Cardiac fibroblast (primary cell): Measurements from ENCODE around the gene LHB.

Source experiments
- DNase-seq, 2 donors: peaks; one replicate each; pipeline versions ENCODE4 v3.0.0 to v3.0.0-alpha.2; 2010; ENCODE audit warnings: low read depth in 2 of 2
- H3K4me3 ChIP-seq, 2 donors: replicated peaks in 1 of 2; 1 replicate in 1 of 2; 2 replicates in 1 of 2; pipeline ENCODE4 v1.5.1; 2011; ENCODE audit warnings: low read depth in 2 of 2, low read length in 2 of 2, mild to moderate bottlenecking in 2 of 2, moderate library complexity in 1 of 2
- TF ChIP-seq, protein P1 (sequence below): IDR thresholded peaks from one replicate; pipeline ENCODE4 v1.5.1; 2011; ENCODE audit warnings: low read depth, mild to moderate bottlenecking, low read length, inconsistent platforms

Gene LHB

DNA sequence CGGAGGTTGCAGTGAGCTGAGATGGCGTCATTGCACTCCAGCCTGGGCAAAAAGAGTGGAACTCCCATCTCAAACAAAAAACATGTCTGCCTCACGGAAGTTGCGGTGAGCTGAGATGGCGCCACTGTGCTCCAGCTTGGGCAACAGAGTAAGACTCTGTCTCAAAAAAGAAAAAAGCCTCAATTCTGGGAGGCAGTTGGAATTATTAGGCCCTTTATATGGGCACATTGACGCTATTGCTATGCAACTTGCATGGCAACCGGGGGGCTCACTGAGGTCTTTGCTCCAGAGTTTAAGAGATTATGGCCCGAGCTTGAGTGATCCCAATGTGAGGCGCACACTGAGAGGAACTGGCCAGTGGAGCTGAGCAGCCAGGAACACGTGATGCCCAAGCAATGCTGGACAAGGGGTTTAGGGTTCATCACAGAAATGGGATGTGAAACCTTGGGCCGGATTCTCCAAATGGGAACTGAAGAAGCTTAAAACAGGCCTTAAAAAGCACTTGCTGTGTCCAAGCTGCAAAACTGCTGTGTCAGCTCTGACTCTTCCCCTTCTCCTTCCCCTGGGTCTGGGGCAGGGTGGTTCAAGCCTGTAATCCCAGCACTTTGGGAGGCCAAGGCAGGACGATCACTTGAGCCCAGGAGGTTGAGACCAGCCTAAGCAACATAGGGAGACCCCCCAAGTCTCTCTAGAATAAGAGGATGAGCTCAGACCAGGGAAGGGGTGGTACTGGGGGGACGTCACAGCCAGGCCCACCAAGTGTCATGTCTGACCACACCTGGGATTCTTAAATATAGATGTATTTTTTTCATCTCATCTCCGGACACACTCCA, 49.3 kb downstream of the LHB start:
- DNase-seq: peak; percentile 73 to 92
- TF ChIP-seq, protein P1, sequence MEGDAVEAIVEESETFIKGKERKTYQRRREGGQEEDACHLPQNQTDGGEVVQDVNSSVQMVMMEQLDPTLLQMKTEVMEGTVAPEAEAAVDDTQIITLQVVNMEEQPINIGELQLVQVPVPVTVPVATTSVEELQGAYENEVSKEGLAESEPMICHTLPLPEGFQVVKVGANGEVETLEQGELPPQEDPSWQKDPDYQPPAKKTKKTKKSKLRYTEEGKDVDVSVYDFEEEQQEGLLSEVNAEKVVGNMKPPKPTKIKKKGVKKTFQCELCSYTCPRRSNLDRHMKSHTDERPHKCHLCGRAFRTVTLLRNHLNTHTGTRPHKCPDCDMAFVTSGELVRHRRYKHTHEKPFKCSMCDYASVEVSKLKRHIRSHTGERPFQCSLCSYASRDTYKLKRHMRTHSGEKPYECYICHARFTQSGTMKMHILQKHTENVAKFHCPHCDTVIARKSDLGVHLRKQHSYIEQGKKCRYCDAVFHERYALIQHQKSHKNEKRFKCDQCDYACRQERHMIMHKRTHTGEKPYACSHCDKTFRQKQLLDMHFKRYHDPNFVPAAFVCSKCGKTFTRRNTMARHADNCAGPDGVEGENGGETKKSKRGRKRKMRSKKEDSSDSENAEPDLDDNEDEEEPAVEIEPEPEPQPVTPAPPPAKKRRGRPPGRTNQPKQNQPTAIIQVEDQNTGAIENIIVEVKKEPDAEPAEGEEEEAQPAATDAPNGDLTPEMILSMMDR: no peak
- peak overlapping the region; percentile 90 to 95 for H3K4me3 ChIP-seq

DNA sequence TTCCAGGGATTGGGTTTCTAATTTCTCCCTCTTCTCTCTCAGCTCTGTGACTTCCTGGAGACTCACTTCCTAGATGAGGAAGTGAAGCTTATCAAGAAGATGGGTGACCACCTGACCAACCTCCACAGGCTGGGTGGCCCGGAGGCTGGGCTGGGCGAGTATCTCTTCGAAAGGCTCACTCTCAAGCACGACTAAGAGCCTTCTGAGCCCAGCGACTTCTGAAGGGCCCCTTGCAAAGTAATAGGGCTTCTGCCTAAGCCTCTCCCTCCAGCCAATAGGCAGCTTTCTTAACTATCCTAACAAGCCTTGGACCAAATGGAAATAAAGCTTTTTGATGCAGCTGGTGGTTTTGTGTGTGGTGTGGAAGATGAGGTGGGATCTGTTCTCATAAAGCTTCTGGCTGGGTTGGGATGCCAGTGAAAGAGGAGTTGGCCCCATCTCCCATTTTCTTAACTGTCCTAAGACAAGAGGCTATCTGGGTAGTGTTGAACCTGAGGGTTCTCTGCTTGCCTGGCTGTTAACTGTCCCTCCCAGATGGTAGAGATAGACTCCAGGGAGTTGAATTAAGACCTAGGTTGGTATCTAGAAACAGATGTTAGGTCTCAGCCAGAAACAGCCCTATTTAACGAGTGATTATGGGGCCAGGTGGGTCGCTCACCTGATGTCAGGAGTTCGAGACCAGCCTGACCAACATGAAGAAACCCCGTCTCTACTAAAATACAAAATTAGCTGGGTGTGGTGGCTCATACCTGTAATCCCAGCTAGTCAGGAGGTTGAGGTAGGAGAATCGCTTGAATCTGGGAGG, 50.1 kb downstream of the LHB start:
- H3K4me3 ChIP-seq: peak overlapping the region; percentile 90 to 95
- TF ChIP-seq, protein P1: no peak

More for the DNA sequence above, 50.1 kb downstream of the LHB start:
- DNase-seq: peak; percentile 30 to 43
